HG03066 (cell line): Measurements from ENCODE around the gene DDR2.
"Not testable (repeated sequence)": the region's sequence is repeated elsewhere in the genome, so short reads cannot be mapped to it uniquely, and the experiment has no call there.

ENCODE experiments used
- ATAC-seq: cut with Tn5 transposase; IDR thresholded peaks from one replicate; pipeline ENCODE4 v1.9.1; 2021; ENCODE audit warnings: low read depth; ENCODE audit not compliant: unreplicated experiment

The DDR2 gene

DNA sequence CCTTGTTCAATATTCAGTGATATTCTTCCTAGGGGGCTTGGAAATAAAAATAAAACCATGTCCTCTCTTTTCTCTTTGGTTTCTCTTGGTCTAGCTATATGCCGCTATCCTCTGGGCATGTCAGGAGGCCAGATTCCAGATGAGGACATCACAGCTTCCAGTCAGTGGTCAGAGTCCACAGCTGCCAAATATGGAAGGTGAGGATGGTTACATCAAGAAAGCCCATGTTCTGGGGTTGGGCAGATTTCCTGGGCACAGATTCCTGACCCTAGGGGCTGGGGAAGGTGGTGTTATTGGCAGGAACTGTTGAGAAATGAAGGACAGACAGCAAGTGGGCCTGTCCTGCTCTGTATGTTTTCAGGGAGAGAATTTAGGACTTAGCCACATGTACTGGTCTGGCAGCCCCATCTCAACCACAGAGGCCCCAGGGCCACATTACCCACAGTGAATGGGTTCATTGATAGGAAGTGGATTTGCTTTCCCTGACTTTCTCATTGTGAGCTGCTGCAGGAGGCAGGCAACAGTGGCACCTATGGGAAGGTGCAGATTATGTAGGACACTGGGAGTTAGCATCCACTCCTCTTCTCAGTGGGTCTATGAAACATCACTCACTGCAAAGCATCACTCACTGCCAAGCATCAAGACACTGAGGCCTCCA lies 120.9 kb downstream of the DDR2 start:
- no peak for ATAC-seq

DNA sequence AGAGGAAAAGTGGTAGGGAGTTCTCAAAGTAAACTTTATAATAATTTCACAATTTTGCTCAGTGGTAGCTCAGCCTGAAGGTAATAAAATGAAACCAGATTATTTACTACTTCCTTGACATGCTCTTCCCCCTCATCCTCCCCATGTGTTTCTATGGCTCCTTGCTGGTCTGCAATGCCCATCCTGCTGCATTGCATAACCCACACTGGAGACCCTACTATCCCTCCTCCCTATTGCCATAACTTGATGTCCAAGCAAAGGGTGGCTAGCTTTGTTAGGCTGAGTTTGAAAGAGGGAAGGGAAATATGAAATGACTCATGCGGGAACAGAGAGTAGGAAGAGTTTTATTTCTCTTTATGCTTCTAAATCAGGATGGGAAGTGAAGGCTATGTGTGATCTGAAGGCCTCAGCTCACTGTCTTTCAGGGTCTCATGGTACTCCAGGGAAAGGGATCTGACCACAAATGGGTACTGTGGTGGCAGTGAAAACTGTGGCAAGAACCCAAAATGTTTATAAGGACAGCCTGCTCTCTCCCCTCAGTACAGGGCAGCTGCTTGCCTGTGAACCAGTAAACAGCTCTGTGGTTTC lies 121.8 kb downstream of the DDR2 start:
- ATAC-seq = no peak

DNA sequence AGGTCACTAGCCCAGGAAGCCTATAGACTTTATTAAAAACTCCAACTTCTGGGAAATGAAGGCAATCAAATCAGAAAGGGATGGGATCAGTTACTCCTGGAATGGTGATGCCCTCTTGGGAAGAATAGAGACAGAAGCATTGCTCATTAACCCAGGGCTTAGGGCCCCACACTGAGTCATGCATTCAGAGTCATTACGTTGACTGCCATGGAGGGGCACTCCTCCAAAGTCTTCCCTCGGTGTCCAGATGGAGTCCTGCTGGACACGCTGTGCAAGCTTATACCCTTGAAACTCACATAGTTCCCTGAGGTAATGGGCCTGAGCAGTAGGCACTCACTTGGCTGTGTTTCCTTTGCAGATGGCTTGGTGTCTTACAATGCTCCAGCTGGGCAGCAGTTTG lies 123.0 kb downstream of the DDR2 start:
- ATAC-seq = no peak

DNA sequence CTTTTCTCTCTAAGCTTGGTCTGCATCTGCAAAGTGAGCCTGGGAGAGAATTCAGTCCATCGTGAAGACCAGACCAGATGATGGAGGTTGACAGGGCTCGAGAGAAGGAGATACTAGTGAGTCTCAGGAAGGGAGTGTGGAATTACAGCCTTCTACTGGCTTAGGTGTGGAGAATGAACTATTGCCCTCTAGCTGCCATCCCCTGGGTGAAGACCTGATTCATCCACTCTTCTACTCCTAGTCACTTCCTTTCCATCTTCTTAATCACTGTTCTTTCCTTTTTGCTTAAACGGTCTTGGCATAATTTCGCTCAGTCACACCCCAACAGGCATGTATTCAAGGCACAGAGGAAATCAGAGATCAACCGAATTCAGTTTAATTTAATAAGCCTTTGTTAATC lies 124.3 kb downstream of the DDR2 start:
- no peak for ATAC-seq

DNA sequence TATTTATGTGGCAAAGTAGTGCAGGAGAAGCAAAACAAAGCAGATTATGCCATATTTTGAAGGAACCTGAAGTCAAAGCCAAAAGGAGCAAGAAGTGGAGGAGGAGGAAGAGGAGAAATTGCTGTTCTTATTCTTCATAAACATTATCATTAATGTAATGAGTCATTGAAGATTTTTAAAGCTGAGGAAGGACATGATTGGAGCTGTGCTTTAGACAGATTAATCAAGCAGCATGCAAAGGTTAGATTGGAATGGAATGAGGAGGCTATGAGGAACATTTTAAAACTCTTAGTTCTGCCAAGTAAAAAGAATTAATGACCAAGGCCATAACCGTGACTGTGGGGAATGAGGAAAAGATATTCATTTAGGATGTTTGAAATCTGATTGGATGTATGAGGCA lies 125.2 kb downstream of the DDR2 start:
- no peak for ATAC-seq

DNA sequence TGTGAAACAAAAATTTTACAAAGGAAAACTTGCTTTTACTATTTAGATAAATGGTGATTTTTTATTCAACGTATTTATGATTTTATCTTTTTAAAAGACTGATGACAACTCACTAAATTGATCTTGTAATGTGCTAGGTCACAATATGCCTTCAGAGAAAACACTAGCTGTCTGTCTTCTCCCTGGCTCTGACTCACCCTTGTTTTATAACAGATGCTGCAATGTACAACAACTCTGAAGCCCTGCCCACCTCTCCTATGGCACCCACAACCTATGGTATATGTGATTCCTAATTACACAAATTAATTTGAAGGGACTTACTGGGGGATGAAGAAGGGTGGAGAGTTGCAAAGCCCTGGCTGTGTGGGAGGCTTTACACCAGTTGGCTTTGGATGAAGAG lies 133.5 kb downstream of the DDR2 start:
- no peak for ATAC-seq

DNA sequence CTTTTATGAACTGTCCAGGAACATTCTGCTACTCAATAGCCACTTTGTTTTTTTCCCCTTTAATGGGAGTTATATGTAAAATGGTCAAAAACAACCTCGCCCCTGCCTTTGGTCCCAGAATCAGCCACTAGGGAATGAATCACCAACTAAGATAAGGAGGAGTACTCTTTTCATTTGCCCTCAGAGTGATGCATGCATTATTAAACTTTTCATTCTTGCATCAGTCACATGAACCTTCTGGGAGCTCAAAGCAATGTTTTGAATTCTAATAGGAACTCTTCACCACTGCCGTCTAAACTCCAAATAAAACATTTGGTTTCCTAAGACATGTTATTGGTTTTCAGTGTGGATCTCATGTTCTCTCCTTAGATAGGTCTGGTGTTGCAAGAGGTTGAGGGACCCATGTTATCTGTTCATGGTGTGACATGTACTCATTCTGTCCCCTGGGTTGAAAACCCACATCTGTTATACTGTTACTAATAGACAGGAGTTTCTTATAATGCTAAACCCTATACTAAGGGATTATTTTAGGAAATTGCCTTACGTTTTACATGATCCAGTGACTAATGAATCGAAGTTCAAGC lies 140.4 kb downstream of the DDR2 start:
- no peak for ATAC-seq

DNA sequence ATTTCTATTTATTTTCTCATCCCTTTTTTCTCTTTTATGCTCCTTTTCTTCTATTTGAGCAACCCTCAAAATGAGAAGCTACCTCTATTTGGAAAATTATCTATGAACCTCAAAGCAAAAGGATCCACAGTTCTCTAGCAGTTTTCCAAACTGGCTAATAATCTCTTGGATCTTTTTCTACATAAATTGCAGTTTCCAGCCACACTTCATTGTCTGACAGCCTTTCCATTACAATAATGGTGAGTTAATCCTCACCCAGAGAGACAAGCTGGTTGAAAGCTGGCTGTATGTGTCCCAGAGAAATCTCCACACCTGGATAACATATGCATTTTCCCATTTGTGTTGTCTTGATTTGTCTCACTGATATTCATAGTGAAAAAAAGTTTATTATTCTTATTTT lies 141.7 kb downstream of the DDR2 start:
- no peak for ATAC-seq

DNA sequence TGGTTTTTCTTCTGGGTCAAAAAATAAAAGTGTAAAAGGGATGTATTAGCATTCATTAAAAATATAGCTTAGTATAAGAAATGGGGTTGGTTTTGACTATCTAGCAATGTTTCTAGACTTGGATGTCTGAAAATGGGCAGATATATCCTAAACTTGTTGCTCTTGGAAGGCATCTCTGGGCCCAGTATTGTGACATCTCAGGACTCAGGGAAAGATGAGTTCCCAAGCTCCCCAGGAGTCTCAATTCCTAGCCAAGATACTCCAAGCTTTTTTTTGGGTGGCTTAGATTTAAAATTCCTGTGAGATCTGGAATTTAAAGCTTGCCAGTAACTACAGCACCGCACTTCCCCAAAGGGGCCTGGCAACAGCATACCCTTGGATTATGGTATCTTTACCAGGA lies 146.8 kb downstream of the DDR2 start:
- no peak for ATAC-seq

DNA sequence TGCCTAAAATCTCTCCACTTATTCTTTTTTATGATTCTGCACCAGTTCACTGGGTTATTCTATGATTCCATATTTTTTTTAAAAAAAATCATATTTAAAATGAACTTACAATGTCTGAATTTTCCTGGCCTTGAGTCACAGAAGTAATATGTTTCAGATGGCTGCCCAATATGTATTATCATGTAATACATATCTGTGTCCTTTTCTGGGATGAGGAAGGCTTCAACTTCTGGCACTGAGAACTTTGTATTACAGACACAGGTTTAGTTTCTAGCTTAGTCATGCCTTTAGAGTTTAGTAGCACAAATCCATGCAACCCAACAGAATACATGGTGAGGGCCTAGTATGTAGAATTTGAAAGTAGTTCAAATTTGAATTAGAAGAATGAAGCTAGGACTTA lies 150.4 kb downstream of the DDR2 start:
- ATAC-seq = no peak

DNA sequence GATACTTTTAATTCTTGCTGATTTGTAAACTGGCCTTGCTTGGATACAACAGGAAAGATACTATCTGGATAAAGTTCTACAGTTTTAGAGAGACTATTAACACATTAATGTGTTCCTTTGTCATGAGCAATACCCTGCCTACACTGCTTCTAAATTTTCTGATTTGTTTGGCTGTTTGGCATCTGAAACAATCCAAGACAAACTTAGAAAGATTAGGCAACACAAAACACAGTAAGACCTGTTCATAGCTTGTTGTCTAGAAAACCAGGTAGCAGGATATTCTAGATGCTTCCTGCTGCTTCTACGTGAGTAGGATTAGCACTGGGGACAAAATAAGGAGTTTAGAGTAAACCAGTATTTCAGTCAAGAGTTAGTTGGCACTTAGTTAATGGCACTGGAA lies 152.7 kb downstream of the DDR2 start:
- not testable (repeated sequence) for ATAC-seq

DNA sequence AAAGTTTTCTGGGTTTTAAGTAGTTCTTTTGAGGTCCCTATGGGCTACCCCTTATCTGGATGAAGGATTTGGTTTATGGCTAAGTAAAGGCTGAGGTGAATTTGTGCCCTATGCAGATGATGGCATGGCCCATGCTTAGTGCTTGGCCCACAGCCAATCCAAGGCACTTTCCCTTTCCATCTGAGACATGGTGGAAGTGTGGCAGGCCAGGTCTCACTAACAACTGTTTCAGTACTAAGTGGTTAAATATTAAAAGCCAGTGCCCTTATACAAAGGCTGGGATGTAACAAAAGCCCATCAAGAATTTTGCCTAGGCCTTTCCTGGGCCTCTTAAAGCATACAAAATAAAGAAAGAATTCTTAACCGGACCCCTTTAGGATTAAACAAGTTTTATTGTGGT lies 156.5 kb downstream of the DDR2 start:
- not testable (repeated sequence) for ATAC-seq

DNA sequence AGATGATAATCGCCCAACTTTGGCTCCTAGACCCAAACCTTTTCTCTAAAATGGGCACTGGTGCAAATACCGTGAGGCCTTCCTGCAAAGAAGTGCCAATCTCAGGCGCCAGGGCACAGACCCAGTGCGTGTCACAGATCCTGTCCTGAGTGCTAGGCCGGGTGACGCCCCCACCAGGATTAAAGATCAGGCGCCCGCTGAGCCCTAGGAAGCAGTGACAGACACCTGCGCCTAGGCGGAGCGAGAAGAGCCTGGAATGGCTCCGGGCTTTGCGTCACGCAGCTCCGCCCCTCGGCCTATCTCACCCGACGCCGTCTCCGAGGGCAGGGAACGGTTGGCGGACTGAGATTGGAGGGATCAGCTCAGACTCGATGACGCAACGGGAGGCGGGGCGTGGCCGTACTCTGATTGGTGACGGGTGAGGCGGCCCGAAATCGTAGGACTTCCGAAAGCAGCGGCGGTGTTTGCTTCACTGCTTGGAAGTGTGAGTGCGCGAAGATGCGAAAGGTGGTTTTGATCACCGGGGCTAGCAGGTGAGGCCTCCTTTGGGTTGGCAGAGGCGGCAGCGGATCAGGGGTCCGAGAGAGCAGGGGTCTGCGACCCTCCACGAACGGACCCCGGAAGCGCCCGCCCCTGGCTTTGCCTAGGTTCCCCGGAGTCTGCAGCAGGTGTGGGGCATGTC lies 158.2 kb downstream of the DDR2 start, which contains the start of gene HSD17B7:
TSS of gene HSD17B7 (plus strand) at position 400 of the 682 bp plus-strand sequence. CDS start at position 499, 99 bp downstream.
- peak; percentile 99 for ATAC-seq

DNA sequence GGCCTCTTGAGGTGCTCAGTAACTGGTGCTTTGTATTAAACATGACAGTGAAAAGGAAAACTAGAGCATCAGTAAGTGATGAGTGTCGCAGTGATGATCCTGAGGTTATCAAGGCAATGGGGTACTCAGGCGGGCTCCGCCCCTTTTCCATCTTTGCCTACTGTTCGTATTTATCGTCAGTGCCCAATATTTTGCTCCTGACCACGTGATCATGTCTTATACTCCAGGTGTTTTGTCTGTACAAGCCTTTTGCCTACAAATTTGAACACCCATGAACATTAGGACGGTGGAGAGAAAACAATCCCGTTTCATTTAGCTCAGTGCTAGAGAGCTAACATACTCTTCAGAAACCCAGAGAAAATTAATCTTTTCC lies 158.7 kb downstream of the DDR2 start:
- ATAC-seq = not testable (repeated sequence)

DNA sequence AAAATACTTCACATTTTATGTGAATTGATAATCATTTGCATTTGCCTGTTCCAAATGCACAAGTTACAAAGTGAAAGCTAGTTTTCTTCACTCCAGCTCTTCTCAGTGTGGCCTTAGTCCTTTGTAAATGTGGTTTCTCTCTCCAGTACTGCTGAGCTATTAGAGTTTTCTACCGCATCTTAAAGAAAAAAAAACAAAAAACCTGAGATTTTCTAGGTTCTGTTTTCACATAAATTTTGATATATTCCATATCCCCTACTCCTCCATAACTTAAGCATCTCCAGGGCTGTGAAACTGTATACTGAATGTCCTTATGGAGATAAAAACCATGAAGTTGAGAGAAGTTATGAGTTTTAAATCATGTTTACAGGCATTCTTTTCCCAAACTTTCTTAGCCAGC lies 162.0 kb downstream of the DDR2 start:
- ATAC-seq = not testable (repeated sequence)

DNA sequence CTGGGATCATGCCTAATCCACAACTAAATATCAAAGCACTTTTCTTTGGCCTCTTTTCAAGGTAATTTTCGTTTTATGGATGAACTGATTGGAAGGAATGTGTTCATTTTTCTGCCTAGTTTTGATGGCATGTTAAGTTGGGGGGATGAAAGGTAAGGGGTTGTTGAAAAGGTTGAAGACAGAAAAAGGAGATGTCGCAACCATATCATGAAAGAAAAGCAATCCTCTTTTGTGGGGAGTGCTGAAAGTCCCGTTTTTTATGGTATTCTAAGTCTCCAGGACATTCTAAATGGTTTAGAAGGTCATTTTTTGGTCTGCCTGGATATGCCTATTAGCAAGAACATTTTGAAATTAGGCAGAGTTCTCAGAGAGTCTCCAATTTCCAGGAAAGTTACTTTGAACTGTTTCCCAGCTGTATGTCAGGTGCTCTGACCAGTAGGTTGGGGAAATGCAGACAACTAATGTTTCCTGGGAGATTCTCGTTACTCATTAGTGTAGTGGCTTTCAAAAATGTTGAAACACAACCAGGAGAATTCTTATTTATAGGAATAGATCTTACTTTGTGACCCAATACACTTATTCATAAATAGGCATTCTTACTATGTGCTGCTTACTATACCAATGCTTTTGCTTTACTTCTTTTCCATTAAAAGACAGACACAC lies 164.5 kb downstream of the DDR2 start:
- ATAC-seq = not testable (repeated sequence)

DNA sequence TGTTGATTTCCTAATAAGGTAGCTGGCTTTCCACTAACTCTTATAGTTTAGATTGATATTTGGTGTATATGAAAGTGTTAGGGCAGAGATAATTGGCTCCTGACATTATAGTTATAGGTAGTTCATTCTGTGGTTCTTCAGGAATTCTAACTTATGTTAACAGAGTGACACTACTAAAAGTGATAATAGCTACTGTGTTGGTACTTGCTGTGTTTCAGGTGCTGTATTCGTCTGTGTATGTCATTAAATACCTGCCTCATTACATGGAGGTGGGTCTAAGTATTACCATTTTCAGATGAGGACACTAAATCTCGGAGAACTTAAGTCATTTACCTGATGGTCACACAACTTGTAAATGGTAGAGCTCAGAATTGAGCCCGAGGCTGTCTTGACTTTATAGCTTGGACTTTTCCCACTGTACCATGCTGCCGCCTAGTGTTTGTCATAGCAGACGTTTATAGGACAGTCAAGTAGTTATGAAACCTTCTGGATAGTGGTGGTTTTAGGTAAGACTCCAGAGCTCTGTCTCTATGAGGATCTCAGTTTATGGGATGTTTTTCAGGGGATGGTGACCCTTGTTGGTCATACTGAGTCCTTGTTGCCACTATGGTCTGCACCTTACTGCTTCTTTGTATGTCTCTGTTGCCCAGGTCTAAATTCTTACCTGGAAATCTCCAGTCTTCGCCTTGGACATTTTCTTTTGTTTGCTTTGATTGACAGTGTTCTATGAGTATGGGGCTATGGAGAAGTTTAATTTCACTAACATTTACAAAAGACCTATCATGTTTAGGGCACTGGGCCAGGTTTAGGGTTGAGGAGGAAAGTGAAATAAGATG lies 167.9 kb downstream of the DDR2 start:
- not testable (repeated sequence) for ATAC-seq

DNA sequence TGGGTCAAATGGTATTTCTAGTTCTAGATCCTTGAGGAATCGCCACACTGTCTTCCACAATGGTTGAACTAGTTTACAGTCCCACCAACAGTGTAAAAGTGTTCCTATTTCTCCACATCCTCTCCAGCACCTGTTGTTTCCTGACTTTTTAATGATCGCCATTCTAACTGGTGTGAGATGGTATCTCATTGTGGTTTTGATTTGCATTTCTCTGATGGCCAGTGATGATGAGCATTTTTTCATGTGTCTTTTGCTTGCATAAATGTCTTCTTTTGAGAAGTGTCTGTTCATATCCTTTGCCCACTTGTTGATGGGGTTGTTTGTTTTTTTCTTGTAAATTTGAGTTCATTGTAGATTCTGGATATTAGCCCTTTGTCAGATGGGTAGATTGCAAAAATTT lies 175.2 kb downstream of the DDR2 start:
- ATAC-seq = not testable (repeated sequence)

DNA sequence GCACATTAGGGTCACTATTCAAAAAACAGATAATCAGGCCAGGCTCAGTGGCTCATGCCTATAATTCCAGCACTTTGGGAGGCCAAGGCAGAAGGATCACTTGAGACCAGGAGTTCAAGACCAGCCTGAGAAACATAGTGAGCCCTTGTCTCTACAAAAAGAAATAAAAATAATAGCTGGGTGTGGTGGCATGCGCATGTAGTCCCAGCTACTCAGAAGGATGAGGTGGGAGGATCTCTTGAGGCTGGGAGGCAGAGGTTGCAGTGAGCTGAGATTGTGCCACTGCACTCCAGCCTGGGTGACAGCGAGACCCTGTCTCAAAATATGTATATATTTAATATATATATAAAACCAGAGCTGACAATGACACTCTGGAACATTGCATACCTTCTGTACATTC lies 180.1 kb downstream of the DDR2 start:
- not testable (repeated sequence) for ATAC-seq

DNA sequence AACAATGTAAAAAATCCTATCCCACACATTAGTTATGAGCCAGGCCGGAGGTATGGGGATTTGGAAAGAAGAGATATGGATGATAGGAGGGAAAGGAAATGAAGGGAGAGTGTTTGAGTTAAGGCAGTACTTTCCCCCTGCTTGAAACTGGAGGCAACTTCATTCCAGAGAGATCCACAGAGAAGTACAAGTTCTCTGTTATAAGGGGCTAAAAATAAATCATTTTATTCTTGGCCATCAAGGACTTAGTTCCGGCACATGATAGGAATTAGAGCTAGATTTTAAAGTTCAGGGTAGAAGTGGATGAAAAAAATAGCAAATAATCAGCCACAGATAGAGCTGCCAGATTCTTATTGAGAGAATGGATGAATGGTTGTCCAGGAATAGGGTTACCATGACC lies 185.9 kb downstream of the DDR2 start:
- ATAC-seq = not testable (repeated sequence)
